ENCODE measurements around the gene PDE1C. TPM values are rescaled to one million over a fixed set of nuclear protein-coding genes. Genes with fewer than 3 reads are reported as not detected.

The PDE1C gene
- total RNA-seq, 3 donors from 2014 or later (not counting 1 experiment from before 2014, with no cell fraction given): not detected

DNA sequence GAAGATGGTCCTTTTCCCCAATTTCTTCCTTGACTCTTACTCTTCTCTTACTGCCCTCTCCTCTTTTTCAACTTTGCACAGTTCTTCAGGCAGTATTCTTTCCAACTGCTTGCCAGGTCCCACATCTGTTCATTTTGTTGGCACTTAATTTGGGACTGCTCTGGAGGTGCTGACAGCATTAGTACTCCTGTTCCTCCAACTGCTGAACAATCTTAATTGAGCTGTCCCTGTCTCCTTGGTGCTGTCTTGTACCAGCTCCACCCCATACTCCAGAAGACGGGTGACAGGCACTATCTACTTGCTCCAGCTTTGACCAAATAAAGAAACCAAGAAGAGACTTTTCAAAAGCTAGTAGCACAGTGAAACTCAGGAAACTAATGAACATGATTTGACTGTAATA is 160.0 kb downstream of the PDE1C start:
- no peak overlapping the region for H3K4me3 ChIP-seq (ENCODE audit: low read length)
- no peak overlapping the region for H3K27ac ChIP-seq (ENCODE audit: low read length)
- no peaks in the 10 kb centered on the region for H3K9me3 ChIP-seq (ENCODE audit: control insufficient read depth, insufficient read depth, low read length)
- TF ChIP-seq, protein P1, sequence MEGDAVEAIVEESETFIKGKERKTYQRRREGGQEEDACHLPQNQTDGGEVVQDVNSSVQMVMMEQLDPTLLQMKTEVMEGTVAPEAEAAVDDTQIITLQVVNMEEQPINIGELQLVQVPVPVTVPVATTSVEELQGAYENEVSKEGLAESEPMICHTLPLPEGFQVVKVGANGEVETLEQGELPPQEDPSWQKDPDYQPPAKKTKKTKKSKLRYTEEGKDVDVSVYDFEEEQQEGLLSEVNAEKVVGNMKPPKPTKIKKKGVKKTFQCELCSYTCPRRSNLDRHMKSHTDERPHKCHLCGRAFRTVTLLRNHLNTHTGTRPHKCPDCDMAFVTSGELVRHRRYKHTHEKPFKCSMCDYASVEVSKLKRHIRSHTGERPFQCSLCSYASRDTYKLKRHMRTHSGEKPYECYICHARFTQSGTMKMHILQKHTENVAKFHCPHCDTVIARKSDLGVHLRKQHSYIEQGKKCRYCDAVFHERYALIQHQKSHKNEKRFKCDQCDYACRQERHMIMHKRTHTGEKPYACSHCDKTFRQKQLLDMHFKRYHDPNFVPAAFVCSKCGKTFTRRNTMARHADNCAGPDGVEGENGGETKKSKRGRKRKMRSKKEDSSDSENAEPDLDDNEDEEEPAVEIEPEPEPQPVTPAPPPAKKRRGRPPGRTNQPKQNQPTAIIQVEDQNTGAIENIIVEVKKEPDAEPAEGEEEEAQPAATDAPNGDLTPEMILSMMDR (IDR thresholded peaks at IDR 0.05): no peak
- no peaks in the 10 kb centered on the region for H3K27me3 ChIP-seq (ENCODE audit: control insufficient read depth, insufficient read depth, low read length)
- no peak for ATAC-seq
- no peaks in the 10 kb centered on the region for H3K4me1 ChIP-seq (ENCODE audit: control insufficient read depth, insufficient read depth, low read length)
- DNase-seq: no peak
- no peaks in the 10 kb centered on the region for H3K4me1 Mint-ChIP-seq
- WGBS (ENCODE audit: insufficient coverage): 92% methylated on average over 1 of the region's 1 CpG
- no peaks in the 10 kb centered on the region for H3K36me3 ChIP-seq (ENCODE audit: control insufficient read depth, insufficient read depth, low read length)
- peaks cover 0 to 2% of the 10 kb centered on the region in 2 donors for H3K27me3 Mint-ChIP-seq (ENCODE audit: low read depth in 2 of 2)
- intact Hi-C loops (cut with micrococcal nuclease): no loop called here
- H3K4me3 Mint-ChIP-seq: no peak overlapping the region
- no peaks in the 10 kb centered on the region for H3K36me3 Mint-ChIP-seq
- no peak overlapping the region for H3K27ac Mint-ChIP-seq
- peaks cover 0 to 4% of the 10 kb centered on the region in 2 donors for H3K9me3 Mint-ChIP-seq

DNA sequence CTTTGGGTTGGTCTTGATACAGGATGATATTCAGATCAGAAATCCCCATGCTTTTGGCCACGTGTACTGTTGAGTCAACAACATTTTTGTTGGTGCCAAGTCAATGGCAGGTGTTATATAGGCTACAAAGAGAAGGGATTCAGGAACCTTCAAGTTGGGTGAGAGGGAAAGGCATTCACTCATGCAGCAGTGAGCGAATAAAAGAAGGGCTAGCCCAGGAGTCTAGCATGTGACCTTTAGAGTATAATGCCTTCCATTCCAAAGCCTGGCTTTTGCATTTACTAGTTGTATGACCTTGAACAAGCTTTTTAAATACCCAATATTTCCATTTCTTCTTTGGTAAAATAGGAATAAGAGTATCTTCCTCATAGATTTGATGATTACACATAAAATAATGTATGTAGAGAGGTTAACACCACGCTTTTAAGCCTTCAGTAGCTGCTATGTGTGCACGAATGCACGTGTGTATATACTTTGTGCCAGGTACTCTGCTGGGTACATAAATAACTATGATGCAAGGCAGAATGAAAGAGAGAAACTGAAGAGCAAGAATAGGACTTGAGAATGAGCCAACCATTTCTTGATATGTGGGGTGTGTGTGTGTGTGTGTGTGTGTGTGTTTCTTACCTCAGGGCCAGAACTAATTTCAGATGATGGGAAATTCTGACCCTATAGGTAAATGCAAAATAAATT is 163.6 kb downstream of the PDE1C start:
- 73% methylated on average over 5 of the region's 5 CpGs for WGBS (ENCODE audit: insufficient coverage)
- H3K4me1 Mint-ChIP-seq: no peaks in the 10 kb centered on the region

DNA sequence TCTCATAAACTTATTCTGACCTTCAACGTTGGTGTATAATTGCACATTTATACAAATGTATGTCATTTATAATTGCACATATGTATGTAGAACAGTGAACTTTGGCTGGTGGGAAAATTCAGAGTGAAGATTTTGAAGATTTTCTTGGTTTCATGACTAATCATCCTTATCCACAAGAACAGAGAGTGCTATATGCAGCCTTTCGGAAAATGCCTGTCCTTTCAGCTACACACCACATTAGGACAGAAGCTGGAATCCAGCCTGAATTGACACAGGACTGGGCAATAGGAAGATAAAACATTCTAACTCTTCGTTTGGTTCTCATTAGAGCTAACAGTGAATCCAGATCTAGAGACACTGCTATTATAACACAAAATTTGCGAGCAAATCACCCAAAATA is 166.2 kb downstream of the PDE1C start:
- TF ChIP-seq, protein P1 (IDR thresholded peaks at IDR 0.05): no peak
- intact Hi-C loops (cut with micrococcal nuclease): no loop called here
- Mint-ChIP-seq H3K27ac (no peak overlapping the region), H3K36me3 (no peaks in the 10 kb centered on the region), H3K4me3 (no peak overlapping the region), H3K9me3 (no peaks in the 10 kb centered on the region), H3K27me3 (ENCODE audit: low read depth in 2 of 2) (no peaks in the 10 kb centered on the region), H3K4me1 (no peaks in the 10 kb centered on the region)
- no peak for ATAC-seq
- no peaks in the 10 kb centered on the region for H3K9me3 ChIP-seq (ENCODE audit: control insufficient read depth, insufficient read depth, low read length)
- no peak overlapping the region for H3K4me3 ChIP-seq (ENCODE audit: low read length)
- no peaks in the 10 kb centered on the region for H3K4me1 ChIP-seq (ENCODE audit: control insufficient read depth, insufficient read depth, low read length)
- H3K27me3 ChIP-seq (ENCODE audit: control insufficient read depth, insufficient read depth, low read length): no peaks in the 10 kb centered on the region
- H3K36me3 ChIP-seq (ENCODE audit: control insufficient read depth, insufficient read depth, low read length): no peaks in the 10 kb centered on the region
- no peak for DNase-seq
- 87% methylated on average over 3 of the region's 4 CpGs for WGBS (ENCODE audit: insufficient coverage)
- H3K27ac ChIP-seq (ENCODE audit: low read length): no peak overlapping the region

More for the DNA sequence above, 163.6 kb downstream of the PDE1C start:
- H3K4me1 ChIP-seq (ENCODE audit: control insufficient read depth, insufficient read depth, low read length): no peaks in the 10 kb centered on the region
- H3K36me3 ChIP-seq (ENCODE audit: control insufficient read depth, insufficient read depth, low read length): no peaks in the 10 kb centered on the region
- ATAC-seq: no peak
- no peak overlapping the region for H3K4me3 ChIP-seq (ENCODE audit: low read length)
- Mint-ChIP-seq H3K27ac (no peak overlapping the region), H3K9me3 (peaks cover 0 to 4% of the 10 kb centered on the region in 2 donors), H3K27me3 (ENCODE audit: low read depth in 2 of 2) (peaks cover 0 to 2% of the 10 kb centered on the region in 2 donors), H3K4me3 (no peak overlapping the region), H3K36me3 (no peaks in the 10 kb centered on the region)
- TF ChIP-seq, protein P1 (IDR thresholded peaks at IDR 0.05): no peak
- H3K27me3 ChIP-seq (ENCODE audit: control insufficient read depth, insufficient read depth, low read length): no peaks in the 10 kb centered on the region
- no peak for DNase-seq
- H3K27ac ChIP-seq (ENCODE audit: low read length): no peak overlapping the region
- intact Hi-C loops (cut with micrococcal nuclease): no loop called here
- no peaks in the 10 kb centered on the region for H3K9me3 ChIP-seq (ENCODE audit: control insufficient read depth, insufficient read depth, low read length)

Measured in natural killer cell (primary cell).